Kidney (tissue), 14 donors: ENCODE data around the gene MSLN. TPM values are rescaled to one million over a fixed set of nuclear protein-coding genes. Genes with fewer than 3 reads are reported as not detected.
A peak's percentile ranks its signal among the peaks of the same experiment; 100 is the strongest.

Experiments used
- DNase-seq, 5 donors: peaks; one replicate each; pipeline ENCODE4 v3.0.0-alpha.2; 2013 to 2020
- FAIRE-seq: peaks from 2 replicates; lab custom pipeline; 2012; peaks lifted over from hg19 to GRCh38; lab: Jason Lieb, UNC
- H3K27ac ChIP-seq, 2 donors: one replicate each; pipeline ENCODE4 v1.7.0; 2013; ENCODE audit warnings: low read depth in 2 of 2, low read length in 2 of 2, inconsistent platforms in 1 of 2
- H3K27me3 ChIP-seq: one replicate; pipeline ENCODE4 v1.7.1; 2013; ENCODE audit warnings: low read length, inconsistent platforms; ENCODE audit not compliant: control insufficient read depth, insufficient read depth
- H3K36me3 ChIP-seq, 3 donors: one replicate each; pipeline versions ENCODE4 v1.7.0 to v1.7.1; 2013; ENCODE audit warnings: low read length in 3 of 3, control low read depth in 1 of 3, inconsistent platforms in 1 of 3; ENCODE audit not compliant: insufficient read depth in 3 of 3, control insufficient read depth in 2 of 3
- H3K4me1 ChIP-seq, 3 donors: one replicate each; pipeline versions ENCODE4 v1.7.0 to v1.7.1; 2013; ENCODE audit warnings: low read length in 3 of 3, inconsistent platforms in 1 of 3, low read depth in 1 of 3; ENCODE audit not compliant: control insufficient read depth in 2 of 3, insufficient read depth in 2 of 3
- H3K4me3 ChIP-seq, 3 donors: one replicate each; pipeline versions ENCODE4 v1.7.0 to v1.8.1; 2013; ENCODE audit warnings: low read length in 3 of 3, control low read depth in 1 of 3, inconsistent platforms in 1 of 3
- H3K9ac ChIP-seq, 3 donors: one replicate each; pipeline versions ENCODE4 v1.7.0 to v1.7.1; 2013; ENCODE audit warnings: low read length in 3 of 3, control low read depth in 1 of 3, inconsistent platforms in 1 of 3
- H3K9me3 ChIP-seq, 3 donors: one replicate each; pipeline versions ENCODE4 v1.7.0 to v1.7.1; 2013; ENCODE audit warnings: low read length in 3 of 3, control low read depth in 1 of 3, inconsistent platforms in 1 of 3; ENCODE audit not compliant: control insufficient read depth in 2 of 3, insufficient read depth in 1 of 3
- CTCF ChIP-seq: IDR thresholded peaks from 3 replicates; pipeline ENCODE4 v1.5.1; 2012; ENCODE audit warnings: mild to moderate bottlenecking, moderate library complexity, borderline replicate concordance; ENCODE audit not compliant: insufficient read depth; ENCODE audit errors: extremely low read depth
- intact Hi-C: fragments of 100-400 bp; cut with DNase I; formaldehyde crosslinking; loops from one replicate; pipeline ENCODE4 v1.11.1; 2022
- polyA plus RNA-seq: library from polyadenylated mRNA; stranded (reverse); fragments of 350-450 nt; fragmentation: Illumina TruSeq; extraction: RNeasy Lipid Tissue Mini Kit (QIAGEN cat#74804); gene quantifications from one replicate; pipeline ENCODE4 v1.2.3, GENCODE V29; 2014; ENCODE audit warnings: low read depth, low replicate concordance; ENCODE audit not compliant: insufficient read depth
- total RNA-seq: library from RNA; stranded (reverse); fragmentation: NEBNext Ultra II Directional; extraction: Animal tissue kit (Norgen Biotek cat#: 25700); gene quantifications from one replicate; pipeline ENCODE4 v1.2.1, GENCODE V29; 2021
- donor health status: control.
- donor health status: control.
- donor health status: control.
- donor health status: control.
- donor health status: control.
- donor health status: DM: yes; HTN: yes; CAD: no.
- donor health status: Normal renal cell carcinoma (clear cell type).

MSLN gene
- total and polyA plus RNA-seq, 2 donors from 2014 or later: 3.7 to 19.4 TPM

- H3K27ac ChIP-seq: no peak overlapping the region
- no peak for DNase-seq
- H3K9me3 ChIP-seq: no peaks in the 10 kb centered on the region
- H3K4me1 ChIP-seq: peaks cover 0 to 11% (median 0%) of the 10 kb centered on the region in 3 donors
- no peak overlapping the region for H3K4me3 ChIP-seq
- H3K36me3 ChIP-seq: no peaks in the 10 kb centered on the region
- no peaks in the 10 kb centered on the region for H3K27me3 ChIP-seq
- H3K9ac ChIP-seq: no peak overlapping the region
- FAIRE-seq: no peak
- no peak for TF ChIP-seq CTCF
- intact Hi-C loops: no loop called here
Measured at GRCh38 chr16:743794-744500, 16.6 kb upstream of the MSLN start.

GRCh38 chr16:745739-746138 is 14.8 kb upstream of the MSLN start:
- Histone ChIP-seq H3K4me3 (no peak overlapping the region), H3K27me3 (no peaks in the 10 kb centered on the region), H3K9ac (no peak overlapping the region), H3K27ac (no peak overlapping the region), H3K36me3 (no peaks in the 10 kb centered on the region), H3K9me3 (no peaks in the 10 kb centered on the region), H3K4me1 (peaks cover 0 to 3% (median 0%) of the 10 kb centered on the region in 3 donors)
- DNase-seq: peak in 3 of 5 donors; percentile 54 to 68 (median 64)
- FAIRE-seq: no peak
- TF ChIP-seq CTCF: peak; percentile 38
- intact Hi-C loops: no loop called here

DNA sequence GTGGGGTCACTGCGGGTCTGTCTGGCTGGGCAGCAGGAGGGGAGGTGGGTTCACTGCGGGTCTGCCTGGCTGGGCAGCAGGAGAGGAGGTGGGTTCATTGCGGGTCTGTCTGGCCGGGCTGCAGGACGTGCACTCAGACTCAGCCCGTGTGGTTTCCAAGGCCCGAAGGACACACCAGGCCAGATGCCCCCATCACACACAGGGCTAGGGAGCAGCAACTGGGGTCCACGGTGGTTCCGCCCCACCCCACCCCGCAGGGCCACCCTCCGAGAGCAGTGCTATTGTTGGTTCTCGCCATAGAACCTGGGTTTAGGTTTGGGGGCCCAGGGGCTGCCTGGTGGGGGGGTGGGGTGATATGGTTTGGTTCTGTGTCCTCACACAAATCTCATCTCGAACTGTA is 13.9 kb upstream of the MSLN start:
- no peaks in the 10 kb centered on the region for H3K36me3 ChIP-seq
- H3K27me3 ChIP-seq: no peaks in the 10 kb centered on the region
- H3K27ac ChIP-seq: no peak overlapping the region
- peak in 1 of 5 donors; percentile 38 for DNase-seq
- H3K9me3 ChIP-seq: no peaks in the 10 kb centered on the region
- intact Hi-C loops: no loop called here
- H3K4me3 ChIP-seq: no peak overlapping the region
- no peak for FAIRE-seq
- no peak overlapping the region for H3K9ac ChIP-seq
- no peak for TF ChIP-seq CTCF
- H3K4me1 ChIP-seq: no peaks in the 10 kb centered on the region
